ENCODE data around the gene MAP1A. TPM values are rescaled to one million over a fixed set of nuclear protein-coding genes. Genes with fewer than 3 reads are reported as not detected.

The MAP1A gene
- total and polyA plus RNA-seq, 2 donors (not counting 3 experiments of a cell fraction or from before 2014, with no cell fraction given), result 0.68 to 4.8 TPM

DNA sequence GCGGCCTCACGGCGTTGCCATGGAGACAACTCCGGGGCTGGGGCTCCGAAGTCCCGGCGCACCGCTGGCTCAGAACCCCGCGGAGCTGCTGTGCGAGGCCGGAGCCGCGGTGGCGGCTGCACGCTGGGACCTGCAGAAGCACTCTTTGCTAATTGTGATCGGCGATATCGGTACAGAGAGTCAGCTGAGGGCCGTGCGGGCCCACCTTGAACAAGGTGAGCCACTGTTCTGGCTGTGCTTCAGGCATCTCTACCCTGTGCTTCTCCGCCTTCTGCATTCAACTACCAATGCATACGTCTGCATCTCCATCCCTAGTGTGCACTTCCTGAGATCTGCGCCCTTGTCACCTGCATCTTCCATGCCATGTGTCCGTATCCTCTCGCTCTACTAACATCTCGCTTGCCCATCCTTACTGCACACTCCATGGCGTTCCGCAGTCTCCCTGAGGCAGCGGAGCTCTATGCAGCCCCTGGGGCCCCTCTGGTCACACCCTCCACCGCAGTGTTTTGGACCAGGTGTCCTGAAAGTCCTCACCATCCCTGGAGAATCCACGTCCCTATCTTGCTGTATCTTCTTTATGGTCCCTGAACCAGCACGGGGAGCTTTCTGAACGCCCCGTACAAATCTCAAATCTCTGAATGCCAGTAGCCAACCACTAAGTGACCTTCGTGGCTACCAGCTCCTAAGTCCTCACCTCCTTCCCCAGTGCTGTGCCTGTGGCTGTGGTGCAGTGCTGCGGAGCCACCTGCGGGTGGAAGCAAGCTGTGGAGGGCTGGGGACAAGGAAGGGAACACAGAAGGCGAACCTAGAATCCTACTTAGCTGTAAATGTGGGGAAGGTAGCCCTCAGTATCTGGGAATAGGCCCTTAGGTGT, 6.2 kb upstream of the MAP1A start:
- no peak for TF ChIP-seq POLR2A (IDR thresholded peaks at IDR 0.05; ENCODE audit: low read depth, low read length)
- TF ChIP-seq POLR2AphosphoS5 (IDR thresholded peaks at IDR 0.05; ENCODE audit: insufficient read depth, low read depth, low read length), result no peak
- TF ChIP-seq MAX (IDR thresholded peaks at IDR 0.05; ENCODE audit: insufficient read depth, insufficient read length), result peak; percentile 0
- Histone ChIP-seq H3K9me3 (replicated peaks; ENCODE audit: control insufficient read depth, insufficient read depth, low read length) (no peaks in the 10 kb centered on the region), H3K9me1 (replicated peaks; ENCODE audit: control insufficient read depth, extremely low read depth, insufficient read depth, low read length) (no peaks in the 10 kb centered on the region), H3K36me3 (ENCODE audit: control insufficient read depth in 2 of 2, extremely low read depth in 1 of 2, insufficient read depth in 2 of 2, low read length in 2 of 2) (no peaks in the 10 kb centered on the region), H2AFZ (ENCODE audit: low read depth, low read length) (peak overlapping the region; percentile 93), H3K27me3 (ENCODE audit: control insufficient read depth in 2 of 2, insufficient read depth in 2 of 2, low read length in 2 of 2) (no peaks in the 10 kb centered on the region), H4K20me1 (replicated peaks; ENCODE audit: control insufficient read depth, extremely low read depth, insufficient read depth, low read length) (no peaks in the 10 kb centered on the region), H3K9ac (replicated peaks; ENCODE audit: extremely low read depth, insufficient read depth, low read length) (no peak overlapping the region), H3K4me1 (ENCODE audit: control insufficient read depth, extremely low read depth, insufficient read depth, low read length) (peaks cover 27% of the 10 kb centered on the region), H3K79me2 (ENCODE audit: control insufficient read depth, insufficient read depth, low read length) (no peaks in the 10 kb centered on the region), H3K4me2 (ENCODE audit: insufficient read depth, low read length) (peak overlapping the region; percentile 77), H3K4me3 (replicated peaks in 1 of 3; ENCODE audit: insufficient read depth in 1 of 3, low read depth in 1 of 3, low read length in 3 of 3) (peak overlapping the region; percentile 9 to 64 (median 37)), H3K27ac (ENCODE audit: insufficient read depth, low read depth, low read length) (no peak overlapping the region)
- ChIA-PET POLR2A (interaction anchor here (0.6 to 1.7 kb wide), 3 partner anchors 12 to 633 kb away, joined by 3 to 6 read pairs (median 3); partner anchors contain the start of gene TP53BP1), CTCF (interaction anchor here (0.9 to 6.6 kb wide), 12 partner anchors 10 to 307 kb away, joined by 3 to 101 read pairs (median 6); partner anchors contain the start of genes ELL3 and TP53BP1)
- dilution Hi-C loops (cut with MboI; ENCODE audit: extremely low pct_ligation_motif_present, low sequenced_read_pairs) (no loop called here), intact Hi-C loops (cut with micrococcal nuclease) (loop anchor here (2.0 to 10.0 kb wide), 2 partner anchors 28 to 234 kb away; partner anchors contain the start of gene PDIA3)
- BruUV-seq (replicated peaks), result no TSS peak
- FAIRE-seq (no peak), DNase-seq (ENCODE audit: low read depth, low spot score) (no peak)

GRCh38 chr15:43513550-43513949, 3.9 kb upstream of the MAP1A start:
- peak; percentile 34 for TF ChIP-seq FOS (IDR thresholded peaks at IDR 0.05; ENCODE audit: borderline replicate concordance, insufficient read depth, low read length)
- TF ChIP-seq MAX (IDR thresholded peaks at IDR 0.05; ENCODE audit: insufficient read depth, insufficient read length), result no peak

More at GRCh38 chr15:43513550-43513949, 3.9 kb upstream of the MAP1A start:
- Histone ChIP-seq H3K9me3 (replicated peaks; ENCODE audit: control insufficient read depth, insufficient read depth, low read length) (no peaks in the 10 kb centered on the region), H3K79me2 (ENCODE audit: control insufficient read depth, insufficient read depth, low read length) (no peaks in the 10 kb centered on the region), H2AFZ (ENCODE audit: low read depth, low read length) (peak overlapping the region; percentile 85), H4K20me1 (replicated peaks; ENCODE audit: control insufficient read depth, extremely low read depth, insufficient read depth, low read length) (no peaks in the 10 kb centered on the region), H3K36me3 (ENCODE audit: control insufficient read depth in 2 of 2, extremely low read depth in 1 of 2, insufficient read depth in 2 of 2, low read length in 2 of 2) (no peaks in the 10 kb centered on the region), H3K4me1 (ENCODE audit: control insufficient read depth, extremely low read depth, insufficient read depth, low read length) (peaks cover 34% of the 10 kb centered on the region), H3K9ac (replicated peaks; ENCODE audit: extremely low read depth, insufficient read depth, low read length) (no peak overlapping the region), H3K27ac (ENCODE audit: insufficient read depth, low read depth, low read length) (peak overlapping the region; percentile 34), H3K27me3 (ENCODE audit: control insufficient read depth in 2 of 2, insufficient read depth in 2 of 2, low read length in 2 of 2) (peaks cover 0 to 6% of the 10 kb centered on the region in 2 experiments), H3K4me2 (ENCODE audit: insufficient read depth, low read length) (peak overlapping the region; percentile 12), H3K4me3 (replicated peaks in 1 of 3; ENCODE audit: insufficient read depth in 1 of 3, low read depth in 1 of 3, low read length in 3 of 3) (no peak overlapping the region), H3K9me1 (replicated peaks; ENCODE audit: control insufficient read depth, extremely low read depth, insufficient read depth, low read length) (no peaks in the 10 kb centered on the region)
- intact Hi-C loops (cut with micrococcal nuclease), result loop anchor here (10.0 kb wide), 1 partner anchor 231 kb away; the partner anchor contains the start of gene PDIA3
- CTCF ChIA-PET, result interaction anchor here (0.8 to 6.6 kb wide), 14 partner anchors 10 to 76 kb away, joined by 3 to 101 read pairs (median 9); no protein-coding TSS in a partner anchor
- POLR2A ChIA-PET, result no interaction called here
- FAIRE-seq (peak; percentile 73), DNase-seq (ENCODE audit: low read depth, low spot score) (no peak)
- dilution Hi-C loops (cut with MboI; ENCODE audit: extremely low pct_ligation_motif_present, low sequenced_read_pairs), result no loop called here
- no TSS peak for BruUV-seq (replicated peaks)

All from endothelial cell of umbilical vein (primary cell).